ENCODE results near the gene NR3C1.

The NR3C1 gene

DNA sequence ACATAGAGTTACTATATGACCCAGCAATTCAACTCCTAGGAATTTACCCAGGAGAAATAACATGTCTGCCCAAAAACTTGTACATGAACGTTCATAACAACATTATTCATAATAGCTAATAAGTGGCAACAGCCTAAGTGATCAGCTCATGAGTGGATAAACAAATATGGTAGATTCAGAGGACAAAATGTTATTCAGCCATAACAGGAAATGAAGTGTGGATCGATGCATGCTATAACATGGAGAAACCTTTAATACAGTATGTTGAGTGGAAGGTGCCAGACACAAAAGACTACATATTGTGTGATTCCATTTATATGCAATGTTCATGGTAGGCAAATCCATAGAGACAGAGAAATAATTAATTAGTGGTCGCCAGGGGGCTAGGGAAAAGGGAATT, 22.3 kb upstream of the NR3C1 start:
- no peak for DNase-seq

DNA sequence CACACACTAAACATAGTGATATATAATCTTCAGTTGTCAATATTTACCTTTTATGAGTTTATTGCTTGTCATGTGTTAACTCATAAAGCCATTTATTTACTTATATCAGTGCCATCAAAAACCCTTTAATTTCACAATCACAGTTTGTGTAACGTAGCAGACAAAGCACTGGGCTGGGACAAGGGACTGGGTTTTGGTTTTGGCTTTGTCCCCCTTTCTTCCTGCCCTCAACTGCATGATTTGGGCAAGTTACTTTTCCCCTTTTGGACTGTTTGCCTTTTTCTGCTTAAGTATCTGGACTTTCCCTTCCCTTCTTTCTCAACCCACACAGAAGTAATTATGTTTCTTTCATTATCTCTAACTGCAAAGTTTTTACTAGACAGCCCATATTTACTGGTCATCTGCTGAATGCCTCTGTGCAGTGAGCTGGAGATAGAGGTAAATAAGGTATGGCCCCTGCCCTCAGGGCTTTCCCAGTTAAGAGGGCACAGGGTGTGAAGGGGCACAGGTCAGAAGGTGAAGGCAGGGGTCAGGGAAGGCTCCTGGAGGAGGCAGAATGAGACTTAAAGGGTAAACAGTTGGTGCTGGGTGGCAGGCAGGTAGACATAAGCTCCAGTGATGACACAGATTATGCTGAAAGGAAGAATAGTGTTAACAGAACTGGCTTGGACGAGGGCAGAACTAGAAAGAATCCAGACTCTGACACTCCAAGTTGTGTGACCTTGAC, 14.8 kb upstream of the NR3C1 start:
- no peak for DNase-seq

DNA sequence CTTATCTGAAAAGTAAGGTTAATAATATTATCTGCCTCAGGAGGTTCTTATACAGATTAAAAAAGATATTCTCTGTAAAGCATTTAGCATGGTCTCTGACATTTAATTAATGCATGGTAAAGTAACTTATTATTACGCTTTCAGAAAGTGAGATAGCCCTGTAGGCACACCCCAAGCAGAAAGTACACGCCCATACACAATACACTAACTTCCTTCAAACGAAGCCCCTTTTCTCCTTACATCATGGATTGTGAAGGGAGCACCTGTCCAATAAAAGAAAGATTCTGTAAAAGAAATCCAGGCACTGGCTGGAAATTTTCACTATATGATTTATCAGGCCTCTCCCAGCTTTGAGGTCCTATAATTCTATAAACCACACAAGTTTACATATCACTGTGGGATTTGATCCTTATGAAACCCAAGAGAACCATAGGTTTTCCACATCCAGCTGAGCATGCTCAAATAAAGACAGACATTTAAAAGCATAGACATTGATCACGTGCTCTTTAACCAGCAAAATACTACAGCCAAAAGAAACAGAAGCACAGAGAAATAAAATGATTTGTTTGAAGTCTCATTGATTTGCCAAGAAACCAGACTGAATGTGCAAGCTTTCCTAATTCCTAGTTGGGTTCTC, 14.1 kb upstream of the NR3C1 start:
- no peak for DNase-seq

DNA sequence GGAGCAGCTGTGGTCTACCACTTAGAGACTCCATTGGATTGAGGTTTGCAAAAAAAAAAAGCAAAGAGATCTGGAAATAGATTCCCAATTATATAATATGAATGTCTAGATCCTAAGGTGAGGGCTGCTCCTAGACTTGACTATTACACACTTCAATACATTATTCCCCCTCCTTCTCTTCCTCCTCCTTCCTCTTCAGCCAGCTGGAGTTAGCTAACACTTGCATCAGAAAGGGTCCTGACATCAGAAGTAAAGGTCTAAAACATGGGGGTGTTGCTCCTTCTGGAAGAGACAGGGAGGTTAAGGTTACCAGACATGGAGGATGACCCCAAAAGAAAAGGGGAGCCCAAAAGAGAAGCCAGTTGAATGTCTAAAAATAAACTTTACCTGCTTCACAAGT, 12.9 kb upstream of the NR3C1 start:
- no peak for DNase-seq

DNA sequence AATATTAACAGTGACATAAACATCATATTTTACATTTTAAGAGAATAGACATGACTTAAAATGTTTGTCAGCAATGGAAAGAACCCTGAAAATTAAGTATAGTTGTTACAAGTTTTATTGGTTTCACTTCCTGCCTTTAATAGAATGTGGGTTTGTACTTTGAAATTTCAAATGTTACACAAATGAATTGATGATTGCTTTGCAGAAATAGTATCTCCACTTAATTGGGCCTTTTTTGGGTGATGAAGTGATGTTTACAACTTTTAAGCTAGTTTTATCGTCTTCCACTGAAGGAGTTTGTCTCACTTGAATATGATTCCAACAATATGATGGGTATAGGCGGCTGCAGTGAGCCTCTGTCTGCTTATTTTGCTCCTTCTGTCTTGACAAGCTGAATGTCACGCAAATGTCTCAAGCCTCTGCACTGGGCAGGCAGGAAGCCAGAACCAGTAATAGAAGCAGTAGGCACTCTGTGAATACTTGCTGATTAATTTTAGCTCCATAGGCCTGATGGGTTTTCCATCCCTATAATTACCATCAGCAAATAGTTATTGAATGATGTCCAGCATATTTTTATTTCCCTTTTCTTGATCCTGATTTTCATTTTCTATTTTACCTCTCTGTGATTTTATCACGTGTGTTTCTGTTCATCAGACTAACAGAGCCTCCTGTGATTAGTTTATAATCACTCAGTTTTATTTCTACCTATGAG, 10.6 kb upstream of the NR3C1 start:
- DNase-seq, result no peak

DNA sequence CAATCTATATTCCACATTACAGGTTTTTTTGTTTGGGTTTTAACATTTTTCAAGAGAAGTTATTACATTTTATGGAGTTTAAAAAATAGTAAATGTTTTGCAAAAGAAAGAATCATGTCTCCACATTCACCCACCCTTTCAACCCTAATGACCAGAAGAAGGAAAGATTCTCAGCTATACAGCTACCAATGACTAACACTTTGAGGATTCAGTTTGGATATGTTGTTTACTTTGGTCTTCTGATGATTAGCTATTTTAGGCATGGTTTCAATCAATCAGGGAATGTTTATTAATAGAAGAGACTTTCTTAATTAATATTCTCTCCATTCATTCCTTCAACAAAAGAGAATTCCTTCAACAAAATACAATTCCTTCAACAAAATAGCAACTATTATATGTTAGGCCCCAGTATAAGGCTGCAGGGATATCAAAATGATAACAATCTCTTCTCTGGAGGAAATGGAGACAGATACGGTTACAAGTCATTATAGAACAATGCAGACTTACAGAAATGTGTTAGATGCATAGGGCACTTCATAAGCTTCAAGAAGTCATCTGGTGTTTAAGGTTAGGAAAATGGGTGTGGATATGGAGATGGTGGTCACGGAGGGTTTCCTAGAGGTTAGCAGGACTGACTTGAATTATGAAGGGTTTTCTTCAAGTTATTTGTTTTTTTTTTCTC, 9.3 kb upstream of the NR3C1 start:
- DNase-seq, result no peak

DNA sequence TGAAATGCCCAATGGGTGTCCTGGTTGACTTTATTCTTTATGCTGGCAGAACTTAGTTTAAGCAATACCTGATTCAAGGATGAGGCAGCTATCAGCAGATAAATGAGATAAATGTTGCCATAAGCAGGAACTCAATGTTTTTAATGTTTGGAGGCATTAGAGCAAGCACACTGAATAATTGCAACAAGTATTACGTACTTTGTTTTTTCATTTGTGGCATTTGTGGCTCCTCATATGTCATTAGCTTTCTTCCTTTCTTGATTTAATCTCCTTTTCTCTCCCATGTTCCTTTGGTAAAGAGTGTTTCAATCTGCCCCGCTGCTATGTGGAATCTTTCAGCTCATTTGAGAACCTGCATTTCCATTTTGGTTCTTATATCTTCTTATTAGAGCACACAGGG, 6.4 kb upstream of the NR3C1 start:
- no peak for DNase-seq

DNA sequence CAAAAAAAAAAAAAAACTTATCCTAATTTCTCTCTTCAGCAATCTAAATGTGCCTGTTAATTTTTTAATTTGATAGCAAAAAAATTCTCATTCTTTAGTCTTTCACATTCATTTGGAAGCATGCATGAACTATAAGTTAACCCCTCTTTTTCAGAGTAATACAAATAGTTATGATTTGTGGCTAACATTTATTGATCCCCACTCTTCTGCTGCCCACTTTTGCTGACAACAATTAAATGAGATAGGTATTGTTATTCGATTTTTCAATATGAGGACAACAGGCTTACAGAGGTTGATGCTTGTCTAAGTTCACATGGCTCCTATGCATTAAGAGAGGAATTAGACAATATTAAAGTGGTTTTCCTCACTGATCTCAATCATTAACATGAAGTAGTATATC, 2.9 kb upstream of the NR3C1 start:
- no peak for DNase-seq

DNA sequence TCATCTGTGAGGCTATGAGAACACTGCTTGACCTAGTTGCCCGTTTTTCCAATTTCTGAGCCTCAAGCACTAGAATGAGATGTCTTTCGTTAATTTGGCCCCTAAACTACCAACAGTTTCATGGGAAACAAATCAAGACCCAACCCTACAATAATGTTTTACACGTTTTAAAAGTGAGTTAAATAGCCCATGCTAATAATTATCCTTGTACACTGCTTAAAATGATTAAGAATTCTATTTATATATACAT, 2.3 kb upstream of the NR3C1 start:
- no peak for DNase-seq

DNA sequence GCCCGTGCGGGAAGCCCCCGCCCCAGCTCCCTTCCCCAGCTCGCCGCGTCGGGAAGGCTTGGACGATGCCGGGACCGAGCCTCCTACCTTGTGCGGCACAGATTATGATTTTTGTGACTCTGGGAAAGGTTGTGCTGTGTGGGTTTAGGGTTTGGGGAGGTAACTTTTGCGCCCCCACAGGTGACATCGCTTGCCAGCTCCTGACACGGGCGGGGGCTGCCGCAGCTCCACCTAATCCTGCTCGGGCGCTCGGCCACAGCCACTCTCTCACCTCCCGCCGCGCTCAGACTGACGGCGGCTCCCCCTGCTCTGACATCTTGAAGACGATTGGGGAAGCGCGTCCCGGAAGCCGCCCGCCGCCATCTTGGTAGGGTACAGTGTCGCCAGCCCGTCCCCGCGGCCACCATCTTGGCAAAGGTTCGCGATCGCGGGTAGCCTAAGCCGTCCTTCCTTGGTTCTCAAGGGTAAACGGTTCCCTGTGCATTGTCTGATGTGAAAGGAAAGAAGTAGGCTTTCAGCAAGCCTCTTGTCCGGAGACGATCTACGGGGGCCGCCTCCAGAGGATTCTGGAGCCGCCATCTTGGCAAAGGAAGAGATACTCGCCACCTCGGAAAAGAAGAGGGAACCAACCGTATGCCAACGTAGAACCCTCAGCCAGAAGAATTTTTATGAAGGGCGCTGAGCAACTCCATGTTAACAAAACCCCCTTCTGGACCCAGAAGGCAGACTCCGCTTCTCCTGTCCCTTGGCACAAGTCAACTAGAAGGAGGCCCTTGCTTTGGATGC, 1.8 kb upstream of the NR3C1 start:
- DNase-seq, result peak; percentile 86

DNA sequence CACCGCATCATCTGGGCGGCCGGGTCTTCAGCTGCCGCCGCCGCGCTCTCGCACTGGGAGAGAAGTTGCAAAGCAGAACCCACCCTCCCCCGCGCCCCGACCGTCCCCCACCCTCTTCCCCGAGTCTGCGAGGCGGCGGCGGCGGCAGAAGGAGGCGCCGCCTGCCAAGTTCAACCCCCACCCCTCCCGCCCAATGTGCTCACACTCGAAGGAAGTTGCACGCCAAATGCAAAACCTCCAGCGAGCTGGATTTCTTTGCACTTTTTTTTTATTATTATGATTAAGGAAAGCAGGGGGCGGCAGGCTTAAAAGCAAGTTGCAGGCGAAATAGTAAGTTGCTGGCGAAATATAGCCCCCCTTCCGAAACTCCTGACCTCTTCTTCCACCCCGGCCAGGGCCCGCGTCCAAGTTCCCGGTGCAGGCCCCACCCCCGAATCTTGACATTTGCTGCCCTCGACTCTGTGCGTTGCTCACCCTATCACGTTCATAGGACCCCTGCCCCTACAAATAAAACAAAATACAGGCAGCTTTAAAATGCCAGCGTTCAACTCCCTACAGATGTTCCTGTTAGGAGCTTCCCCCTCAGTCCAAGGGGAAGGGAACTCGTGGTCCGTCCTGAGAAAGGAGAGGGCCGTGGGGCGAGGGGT, 1.1 kb upstream of the NR3C1 start:
- DNase-seq, result peak; percentile 75

DNA sequence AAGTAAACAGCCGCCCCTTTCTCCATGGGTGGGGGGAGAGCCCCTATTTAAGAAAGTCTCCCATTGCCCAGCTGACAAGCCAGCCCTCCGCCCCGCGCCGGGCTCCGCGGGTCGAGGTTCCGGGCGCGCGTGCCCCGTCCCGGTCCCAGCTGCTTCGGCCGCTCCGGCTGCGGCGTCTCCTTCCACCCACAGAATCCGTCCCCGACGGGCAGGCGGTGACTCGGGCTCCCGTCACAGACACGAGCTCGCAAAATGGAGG, 223 bp downstream of the NR3C1 start:
- no peak for DNase-seq

DNA sequence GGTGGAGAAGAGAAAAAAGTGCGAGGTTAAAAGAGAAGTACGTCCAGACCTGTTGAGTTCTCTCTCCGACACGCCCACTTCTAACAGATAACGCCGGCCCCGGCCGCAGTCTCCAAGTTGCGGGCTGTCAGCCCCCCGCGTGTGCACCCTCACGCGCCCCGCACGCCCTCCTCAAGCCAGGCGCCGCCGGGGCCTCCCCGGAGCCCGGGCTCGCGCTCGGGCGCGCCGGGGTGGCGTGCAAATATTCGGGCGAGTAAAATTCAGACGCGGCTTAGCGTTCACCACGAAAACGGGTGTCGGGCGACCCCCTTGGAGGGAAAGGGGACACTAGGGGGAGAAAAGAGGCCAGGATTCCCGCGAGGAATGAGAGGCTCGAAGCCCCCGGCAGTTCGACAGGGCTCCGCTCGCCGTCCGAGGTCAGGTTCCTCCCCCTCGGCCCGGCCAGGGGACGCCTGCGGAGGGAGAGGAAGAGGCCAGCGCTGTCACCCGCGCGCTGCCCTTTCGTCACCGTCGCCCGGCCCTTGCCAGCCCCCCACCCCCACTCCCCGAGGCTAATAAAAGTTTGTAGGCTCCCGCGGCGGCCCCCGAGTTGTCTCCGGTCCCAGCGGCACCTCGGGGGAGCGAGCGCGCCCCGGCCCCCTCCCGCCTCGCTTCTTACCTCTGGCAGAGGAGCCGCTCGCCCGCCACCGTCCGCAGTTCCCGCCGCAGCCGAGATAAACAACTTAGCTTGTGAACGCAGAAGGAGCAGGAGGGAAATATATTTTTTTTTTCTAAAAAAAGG, 743 bp downstream of the NR3C1 start:
- peak; percentile 47 for DNase-seq

DNA sequence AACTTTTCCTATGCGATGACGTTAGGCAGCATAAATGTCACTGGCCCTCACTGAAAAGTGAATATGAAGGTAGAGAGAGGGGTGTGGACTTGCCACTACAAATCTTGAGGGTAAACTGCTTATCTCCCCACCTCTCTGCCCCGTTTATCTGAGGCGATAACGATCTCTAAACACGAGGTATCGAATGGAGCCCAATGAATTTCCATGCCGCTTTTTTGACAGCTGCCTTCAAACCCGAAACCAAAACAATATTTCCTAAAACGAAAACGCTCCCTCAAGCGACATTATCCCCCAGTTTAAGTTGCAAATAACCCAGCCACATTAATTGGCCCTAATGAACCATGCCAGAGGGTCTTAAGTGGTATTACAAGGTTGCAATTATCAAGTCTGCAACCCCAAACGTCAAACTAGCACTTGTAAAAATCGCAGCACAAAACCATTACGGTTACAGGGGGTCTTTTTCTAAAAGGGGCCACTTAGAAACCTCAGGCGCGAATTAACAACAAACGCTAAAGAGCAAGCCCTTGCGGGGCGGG, 1.4 kb downstream of the NR3C1 start:
- DNase-seq, result peak; percentile 33

DNA sequence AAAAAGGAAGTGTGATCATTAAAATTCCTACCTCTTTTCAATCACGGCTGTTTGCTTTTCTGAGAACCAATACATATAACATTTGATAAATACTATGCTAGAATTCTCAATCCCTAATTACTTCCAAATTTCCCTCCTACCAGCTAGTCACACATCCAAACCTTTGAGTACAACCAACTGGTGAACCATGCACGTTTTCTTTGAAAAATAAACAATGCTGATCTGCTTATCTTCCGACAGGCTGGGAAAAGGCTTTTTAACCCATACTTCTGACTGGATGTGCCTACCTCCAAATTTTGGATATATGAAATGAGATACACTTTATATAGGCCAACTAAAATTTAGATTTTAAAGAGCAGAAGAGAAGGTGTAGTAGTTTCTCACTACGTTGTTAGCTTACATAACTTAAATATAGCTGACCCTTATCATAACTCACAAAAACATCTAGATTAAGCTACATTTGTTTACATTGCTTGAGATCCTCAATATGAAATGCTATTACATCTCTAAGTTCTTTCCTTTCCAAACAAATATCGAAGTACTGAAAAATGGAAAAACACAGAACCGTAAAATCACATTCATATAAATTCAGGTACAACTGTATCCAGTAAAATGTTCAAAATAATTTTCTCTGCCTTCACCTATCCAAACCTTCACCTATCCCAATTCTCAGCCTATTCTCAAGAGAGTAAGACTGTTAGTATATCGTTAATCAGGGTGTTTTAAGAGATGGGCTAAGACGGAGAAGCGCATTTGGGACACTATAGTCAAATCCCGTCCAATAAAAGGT, 2.1 kb downstream of the NR3C1 start:
- DNase-seq, result no peak

DNA sequence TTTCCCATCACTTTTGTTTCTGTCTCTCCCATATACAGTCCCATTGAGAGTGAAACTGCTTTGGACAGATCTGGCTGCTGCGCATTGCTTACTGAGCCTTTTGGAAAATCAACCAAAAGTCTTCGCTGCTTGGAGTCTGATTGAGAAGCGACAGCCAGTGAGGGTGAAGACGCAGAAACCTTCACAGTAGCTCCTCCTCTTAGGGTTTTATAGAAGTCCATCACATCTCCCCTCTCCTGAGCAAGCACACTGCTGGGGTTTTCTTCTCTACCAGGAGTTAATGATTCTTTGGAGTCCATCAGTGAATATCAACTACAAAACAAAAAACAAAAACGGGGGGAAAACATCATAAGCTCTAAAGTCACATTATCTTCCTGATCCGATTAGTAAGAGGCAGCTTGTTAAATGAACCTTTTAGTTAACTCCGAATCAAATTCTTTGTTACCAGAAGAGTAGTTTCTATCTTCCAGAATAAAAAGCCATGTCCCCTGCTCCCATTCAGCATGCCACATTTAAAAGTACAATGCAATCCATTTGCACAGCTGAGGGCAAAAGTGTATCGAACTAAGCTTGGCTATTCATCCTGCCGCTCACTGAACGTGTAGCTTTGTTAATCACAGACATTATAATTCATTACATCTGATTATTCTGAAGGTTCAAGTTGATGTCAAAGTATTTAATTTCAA, 2.8 kb downstream of the NR3C1 start:
- no peak for DNase-seq

DNA sequence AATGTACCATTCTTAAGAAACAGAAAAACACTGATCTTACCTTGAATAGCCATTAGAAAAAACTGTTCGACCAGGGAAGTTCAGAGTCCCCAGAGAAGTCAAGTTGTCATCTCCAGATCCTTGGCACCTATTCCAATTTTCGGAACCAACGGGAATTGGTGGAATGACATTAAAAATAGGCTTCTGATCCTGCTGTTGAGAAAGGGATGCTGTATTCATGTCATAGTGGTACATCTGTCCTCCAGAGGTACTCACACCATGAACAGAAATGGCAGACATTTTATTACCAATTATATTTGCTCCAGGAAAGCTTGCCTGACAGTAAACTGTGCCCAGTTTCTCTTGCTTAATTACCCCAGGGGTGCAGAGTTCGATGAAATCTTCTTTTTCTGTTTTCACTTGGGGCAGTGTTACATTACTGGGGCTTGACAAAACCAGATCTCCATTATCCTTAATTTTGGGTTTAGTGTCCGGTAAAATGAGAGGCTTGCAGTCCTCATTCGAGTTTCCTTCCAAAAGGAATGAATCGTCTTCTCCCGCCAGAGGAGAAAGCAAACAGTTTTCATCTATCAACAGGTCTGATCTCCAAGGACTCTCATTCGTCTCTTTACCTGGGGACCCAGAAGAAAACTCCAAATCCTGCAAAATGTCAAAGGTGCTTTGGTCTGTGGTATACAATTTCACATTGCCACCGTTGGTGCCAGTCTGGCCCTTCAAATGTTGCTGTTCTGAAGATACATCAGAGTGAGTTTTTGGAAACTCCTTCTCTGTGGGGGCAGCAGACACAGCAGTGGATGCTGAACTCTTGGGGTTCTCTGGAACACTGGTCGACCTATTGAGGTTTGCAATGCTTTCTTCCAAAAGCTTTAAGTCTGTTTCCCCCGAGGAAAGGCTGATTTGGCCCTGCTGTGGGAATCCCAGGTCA, 3.6 kb downstream of the NR3C1 start:
- DNase-seq, result no peak

DNA sequence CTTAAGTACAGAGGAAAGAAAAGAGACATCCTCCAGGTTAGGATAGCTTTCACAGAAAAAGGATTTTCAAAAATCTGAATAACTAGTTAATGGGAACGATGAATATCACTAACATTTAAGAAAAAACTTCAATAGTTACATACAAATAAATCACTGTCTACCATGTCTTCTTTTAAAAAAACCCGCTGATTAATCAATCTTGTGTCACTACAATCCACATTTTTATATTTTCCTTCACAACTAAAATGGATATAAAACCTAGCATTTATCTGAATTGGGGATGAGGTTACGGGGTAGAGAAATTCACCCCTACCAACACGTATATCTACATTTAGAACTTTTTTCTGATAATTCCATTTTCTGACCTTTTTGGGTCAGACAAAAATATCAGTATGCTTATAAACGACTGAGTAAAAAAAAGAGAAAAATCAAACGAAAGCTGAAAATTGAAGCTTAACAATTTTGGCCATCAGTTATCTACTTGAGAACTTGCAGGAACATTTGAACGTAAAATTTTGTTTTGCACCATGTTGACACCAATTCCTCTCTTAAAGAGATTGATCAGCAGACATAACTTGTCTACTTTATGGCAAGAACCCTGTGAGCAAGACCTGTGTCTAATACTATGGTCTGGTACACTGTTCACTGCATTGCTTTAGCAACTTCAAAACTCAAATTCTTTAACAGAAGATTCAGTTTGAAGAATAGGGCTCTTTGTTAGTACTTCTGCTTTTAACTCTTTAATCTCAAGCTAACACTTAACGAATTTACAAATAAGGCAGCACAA, 4.8 kb downstream of the NR3C1 start:
- DNase-seq, result no peak

DNA sequence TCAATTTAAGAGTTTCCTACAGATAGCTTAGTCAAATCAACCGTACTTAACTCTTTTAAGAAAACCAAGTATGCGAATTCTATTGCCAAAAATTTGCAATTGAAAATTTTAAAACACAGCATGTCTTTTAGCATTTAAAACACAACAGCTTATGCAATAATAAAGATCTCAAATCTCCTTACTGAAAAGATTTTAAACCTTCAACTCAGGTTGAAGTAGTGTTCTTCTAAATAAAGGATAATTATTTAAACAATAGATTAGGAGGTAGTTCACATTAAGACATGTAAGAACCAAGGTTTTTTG, 5.5 kb downstream of the NR3C1 start:
- DNase-seq, result no peak

Data from activated CD4-positive, alpha-beta T cell treated with anti-CD3 and anti-CD28 coated beads, Interleukin-10, Interleukin-2, amounts not matched to agents 100 ng/mL and 50 ng/mL, durations not matched to agents 16 hours and 8 hours (primary cell).